ENCODE results near the gene ATP6V1B1. TPM values are rescaled to one million over a fixed set of nuclear protein-coding genes. Genes with fewer than 3 reads are reported as not detected.

ATP6V1B1 gene
- total RNA-seq (2022; extraction: Qiagen RNA extraction): 1.2 to 2.4 TPM (median 1.8 TPM) in 5 replicates

DNA sequence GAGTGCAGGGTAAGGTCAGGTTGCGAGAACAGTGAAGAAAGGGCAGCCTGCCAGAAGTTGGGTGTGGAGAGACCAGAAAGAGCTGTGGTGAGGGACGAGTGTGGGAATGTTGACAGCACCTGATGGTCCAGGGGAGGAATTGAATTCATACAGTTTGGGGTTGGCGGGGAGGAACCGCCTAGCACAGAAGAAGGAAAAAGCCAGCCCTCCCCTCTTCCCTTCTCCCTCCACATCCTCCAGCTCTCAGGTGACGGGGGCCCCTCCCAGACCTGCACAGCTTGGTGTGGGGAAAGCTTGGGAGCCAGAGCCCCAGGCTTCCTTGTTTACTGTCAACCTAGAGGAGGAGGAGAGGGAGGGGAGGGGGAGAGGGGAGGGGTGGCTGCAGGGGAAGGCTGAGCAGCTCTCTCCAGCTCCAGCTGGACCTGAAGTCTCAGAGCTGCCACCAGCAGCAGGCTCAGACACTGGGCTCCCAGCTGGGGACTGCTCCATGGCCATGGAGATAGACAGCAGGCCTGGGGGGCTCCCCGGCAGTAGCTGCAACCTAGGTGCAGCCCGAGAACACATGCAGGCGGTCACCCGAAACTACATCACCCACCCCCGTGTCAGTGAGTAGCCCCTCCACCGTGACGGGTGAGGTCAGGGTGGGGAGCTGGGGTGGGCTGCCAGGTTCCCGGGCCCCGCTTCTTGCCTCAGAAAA, at the start of gene ATP6V1B1:
Gene ATP6V1B1, plus strand, starts transcription at position 433 of the 697 bp plus-strand sequence. Its CDS starts 55 bp downstream, at position 488.

DNA sequence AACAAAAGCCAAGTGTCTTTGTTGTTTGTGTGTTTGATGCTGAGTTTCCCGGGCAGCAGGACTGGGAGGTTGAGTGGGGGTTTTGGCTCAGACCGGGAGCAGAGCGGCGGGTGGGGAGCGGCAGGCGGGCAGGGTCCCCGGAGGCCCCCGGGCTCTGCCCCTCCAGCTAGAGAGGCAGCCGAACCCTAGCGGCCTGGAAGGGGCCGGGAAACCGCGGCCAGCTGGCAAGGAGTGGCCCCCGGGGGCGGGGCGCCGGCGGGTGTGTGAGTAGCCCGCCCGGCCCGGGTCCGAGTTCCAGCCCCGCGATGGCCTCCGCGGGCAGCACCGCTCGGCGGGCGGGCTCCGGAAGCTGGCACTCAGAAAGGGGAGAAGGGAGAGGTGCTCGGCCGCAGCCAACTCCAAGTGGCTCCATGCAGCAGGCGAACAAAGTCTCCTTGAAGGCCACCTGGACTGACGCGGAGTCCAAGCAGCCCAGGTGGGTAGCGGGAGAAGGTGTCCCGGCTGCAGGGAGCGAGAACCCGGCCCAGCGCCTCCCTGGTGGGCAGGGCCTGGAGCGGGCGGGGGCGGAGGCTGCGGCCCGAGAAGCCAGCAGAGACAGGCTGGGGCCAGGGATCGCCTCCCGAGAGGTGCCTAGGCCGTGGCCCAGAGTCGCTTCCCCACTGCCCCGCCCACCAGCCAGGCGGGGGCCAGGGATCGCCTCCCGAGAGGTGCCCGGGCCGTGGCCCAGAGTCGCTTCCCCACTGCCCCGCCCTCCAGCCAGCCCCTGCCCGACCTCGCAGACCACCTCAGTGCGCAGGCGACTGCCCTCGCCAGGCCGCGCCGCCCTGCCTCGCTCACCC, 42.9 kb downstream of the ATP6V1B1 start, which contains the start of gene ANKRD53:
Gene ANKRD53, plus strand, starts transcription at position 290 of the 839 bp plus-strand sequence. Its CDS starts 16 bp downstream, at position 306.

DNA sequence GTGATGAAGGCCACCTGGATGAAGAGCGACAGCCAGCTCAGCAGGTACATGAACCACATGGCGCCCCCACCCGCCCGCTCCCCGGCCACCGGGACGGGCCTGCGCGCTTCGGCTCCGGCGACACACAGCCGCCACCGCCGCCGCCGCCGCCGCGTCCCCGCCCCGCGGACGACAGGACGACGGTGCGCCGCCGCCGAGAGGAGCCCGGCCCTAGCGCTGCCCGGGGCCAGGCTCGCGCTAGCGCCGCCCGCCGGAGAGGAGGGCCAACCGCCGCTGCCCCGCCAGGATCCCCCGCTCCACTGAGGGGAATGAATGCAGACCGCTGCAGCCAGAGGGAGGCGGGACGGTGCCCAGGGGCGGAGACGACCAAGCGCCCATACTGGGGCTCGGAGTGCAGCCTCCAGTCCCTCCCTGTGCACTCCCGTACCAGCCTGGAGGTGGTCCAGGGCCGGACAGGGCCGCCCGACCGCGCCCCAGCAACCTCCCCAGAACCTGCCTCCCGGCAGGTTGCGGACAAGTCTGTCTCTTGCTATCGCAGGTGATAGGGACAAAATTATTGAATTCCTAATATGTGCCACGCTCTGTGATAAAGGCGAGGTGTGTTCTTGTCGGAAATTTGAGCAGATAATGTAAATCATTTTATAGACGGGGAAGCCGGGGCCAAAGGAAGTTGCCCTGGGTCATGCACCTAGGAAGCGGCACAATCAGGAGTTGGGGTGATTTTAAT, 59.2 kb downstream of the ATP6V1B1 start, which contains the start of gene TEX261:
Gene TEX261, minus strand, starts transcription at position 175 of the 727 bp plus-strand sequence. Its CDS starts 116 bp downstream, at position 59.

Other genes starting within 250 kb of the ATP6V1B1 start
- 22.0 to 35.0 TPM (median 30.8 TPM) in 5 replicates for gene ADD2, start 167.7 kb upstream of the ATP6V1B1 start, total RNA-seq (2022; extraction: Qiagen RNA extraction)
- gene FIGLA, start 145.3 kb upstream of the ATP6V1B1 start, total RNA-seq (2022; extraction: Qiagen RNA extraction): not detected in 5 replicates
- gene CLEC4F, start 115.3 kb upstream of the ATP6V1B1 start, total RNA-seq (2022; extraction: Qiagen RNA extraction): not detected in 5 replicates
- 0.05 to 0.08 TPM (median 0.07 TPM) in 3 of 5 replicates, not detected in the others for gene CD207, start 100.1 kb upstream of the ATP6V1B1 start, total RNA-seq (2022; extraction: Qiagen RNA extraction)
- gene VAX2, start 35.3 kb upstream of the ATP6V1B1 start, total RNA-seq (2022; extraction: Qiagen RNA extraction): 3.1 to 5.4 TPM (median 3.7 TPM) in 5 replicates
- gene ANKRD53, start 42.7 kb downstream of the ATP6V1B1 start, total RNA-seq (2022; extraction: Qiagen RNA extraction): 0.11 to 0.28 TPM (median 0.20 TPM) in 4 of 5 replicates, not detected in the other
- 72.3 to 89.4 TPM (median 86.6 TPM) in 5 replicates for gene TEX261, start 59.0 kb downstream of the ATP6V1B1 start, total RNA-seq (2022; extraction: Qiagen RNA extraction)
- gene NAGK, start 132.7 kb downstream of the ATP6V1B1 start, total RNA-seq (2022; extraction: Qiagen RNA extraction): 67.7 to 84.9 TPM (median 79.8 TPM) in 5 replicates
- 10.1 to 11.9 TPM (median 10.9 TPM) in 5 replicates for gene MCEE, start 194.3 kb downstream of the ATP6V1B1 start, total RNA-seq (2022; extraction: Qiagen RNA extraction)
- 40.5 to 45.6 TPM (median 42.6 TPM) in 5 replicates for gene MPHOSPH10, start 194.7 kb downstream of the ATP6V1B1 start, total RNA-seq (2022; extraction: Qiagen RNA extraction)